Measurements from ENCODE around the gene MARCHF5.

DNA sequence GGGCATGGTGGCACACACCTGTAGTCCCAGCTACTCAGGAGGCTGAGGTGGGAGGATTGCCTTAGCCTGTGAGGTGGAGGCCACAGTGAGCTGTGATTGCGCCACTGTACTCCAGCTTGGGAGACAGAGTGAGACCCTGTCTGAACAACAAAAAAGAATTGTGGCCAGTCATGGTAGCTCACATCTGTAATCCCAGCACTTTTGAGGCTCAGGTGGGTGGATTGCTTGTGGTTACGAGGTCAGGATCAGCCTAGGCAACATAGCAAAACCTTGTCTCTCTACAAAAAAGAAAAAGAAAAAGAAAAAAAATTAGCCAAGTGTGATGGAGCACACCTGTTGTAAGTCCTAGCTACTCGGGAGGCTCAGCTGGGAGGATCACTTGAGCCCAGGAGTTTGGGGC, 22.8 kb downstream of the MARCHF5 start:
- TF ChIP-seq POLR2A (IDR thresholded peaks at IDR 0.05) (no peak), POLR2AphosphoS5 (IDR thresholded peaks at IDR 0.05) (no peak)
- TF ChIP-seq, protein P1, sequence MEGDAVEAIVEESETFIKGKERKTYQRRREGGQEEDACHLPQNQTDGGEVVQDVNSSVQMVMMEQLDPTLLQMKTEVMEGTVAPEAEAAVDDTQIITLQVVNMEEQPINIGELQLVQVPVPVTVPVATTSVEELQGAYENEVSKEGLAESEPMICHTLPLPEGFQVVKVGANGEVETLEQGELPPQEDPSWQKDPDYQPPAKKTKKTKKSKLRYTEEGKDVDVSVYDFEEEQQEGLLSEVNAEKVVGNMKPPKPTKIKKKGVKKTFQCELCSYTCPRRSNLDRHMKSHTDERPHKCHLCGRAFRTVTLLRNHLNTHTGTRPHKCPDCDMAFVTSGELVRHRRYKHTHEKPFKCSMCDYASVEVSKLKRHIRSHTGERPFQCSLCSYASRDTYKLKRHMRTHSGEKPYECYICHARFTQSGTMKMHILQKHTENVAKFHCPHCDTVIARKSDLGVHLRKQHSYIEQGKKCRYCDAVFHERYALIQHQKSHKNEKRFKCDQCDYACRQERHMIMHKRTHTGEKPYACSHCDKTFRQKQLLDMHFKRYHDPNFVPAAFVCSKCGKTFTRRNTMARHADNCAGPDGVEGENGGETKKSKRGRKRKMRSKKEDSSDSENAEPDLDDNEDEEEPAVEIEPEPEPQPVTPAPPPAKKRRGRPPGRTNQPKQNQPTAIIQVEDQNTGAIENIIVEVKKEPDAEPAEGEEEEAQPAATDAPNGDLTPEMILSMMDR (IDR thresholded peaks at IDR 0.05 in 8 of 11, conservative IDR thresholded peaks at IDR 0.05 in 3 of 11) = no peak

Data from spleen (tissue), 7 donors.